Measurements from ENCODE around the gene SYNPO2.
"Not testable (repeated sequence)": the region's sequence is repeated elsewhere in the genome, so short reads cannot be mapped to it uniquely, and the experiment has no call there.

The SYNPO2 gene

DNA sequence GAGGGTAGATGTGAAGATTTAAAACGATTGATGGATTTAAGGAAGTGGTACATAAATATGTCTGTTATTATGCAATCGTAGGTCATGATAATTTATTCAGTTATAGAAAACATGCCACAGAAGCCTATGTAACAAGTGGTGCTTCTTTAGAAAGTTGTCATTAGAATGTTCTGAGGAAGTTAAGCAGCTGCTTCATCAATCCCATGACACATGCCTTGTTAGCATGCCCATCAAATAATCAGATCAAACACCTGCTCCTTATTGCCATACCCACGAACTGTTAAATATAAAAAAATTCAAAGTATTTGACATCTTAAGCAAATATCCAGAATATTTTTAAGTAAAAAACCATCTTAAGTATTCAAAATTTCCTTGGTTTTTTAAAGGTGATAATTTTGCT is 170.6 kb downstream of the SYNPO2 start:
- POLR2A ChIA-PET: no interaction called here
- no peak for DNase-seq (ENCODE audit: low read depth, low spot score)
- CTCF ChIA-PET: no interaction called here
- no peak overlapping the region for H3K4me3 ChIP-seq (ENCODE audit: low read depth, low read length)
- TF ChIP-seq, protein P1, sequence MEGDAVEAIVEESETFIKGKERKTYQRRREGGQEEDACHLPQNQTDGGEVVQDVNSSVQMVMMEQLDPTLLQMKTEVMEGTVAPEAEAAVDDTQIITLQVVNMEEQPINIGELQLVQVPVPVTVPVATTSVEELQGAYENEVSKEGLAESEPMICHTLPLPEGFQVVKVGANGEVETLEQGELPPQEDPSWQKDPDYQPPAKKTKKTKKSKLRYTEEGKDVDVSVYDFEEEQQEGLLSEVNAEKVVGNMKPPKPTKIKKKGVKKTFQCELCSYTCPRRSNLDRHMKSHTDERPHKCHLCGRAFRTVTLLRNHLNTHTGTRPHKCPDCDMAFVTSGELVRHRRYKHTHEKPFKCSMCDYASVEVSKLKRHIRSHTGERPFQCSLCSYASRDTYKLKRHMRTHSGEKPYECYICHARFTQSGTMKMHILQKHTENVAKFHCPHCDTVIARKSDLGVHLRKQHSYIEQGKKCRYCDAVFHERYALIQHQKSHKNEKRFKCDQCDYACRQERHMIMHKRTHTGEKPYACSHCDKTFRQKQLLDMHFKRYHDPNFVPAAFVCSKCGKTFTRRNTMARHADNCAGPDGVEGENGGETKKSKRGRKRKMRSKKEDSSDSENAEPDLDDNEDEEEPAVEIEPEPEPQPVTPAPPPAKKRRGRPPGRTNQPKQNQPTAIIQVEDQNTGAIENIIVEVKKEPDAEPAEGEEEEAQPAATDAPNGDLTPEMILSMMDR (IDR thresholded peaks at IDR 0.05; ENCODE audit: insufficient read depth, low read length, missing control alignments): no peak

DNA sequence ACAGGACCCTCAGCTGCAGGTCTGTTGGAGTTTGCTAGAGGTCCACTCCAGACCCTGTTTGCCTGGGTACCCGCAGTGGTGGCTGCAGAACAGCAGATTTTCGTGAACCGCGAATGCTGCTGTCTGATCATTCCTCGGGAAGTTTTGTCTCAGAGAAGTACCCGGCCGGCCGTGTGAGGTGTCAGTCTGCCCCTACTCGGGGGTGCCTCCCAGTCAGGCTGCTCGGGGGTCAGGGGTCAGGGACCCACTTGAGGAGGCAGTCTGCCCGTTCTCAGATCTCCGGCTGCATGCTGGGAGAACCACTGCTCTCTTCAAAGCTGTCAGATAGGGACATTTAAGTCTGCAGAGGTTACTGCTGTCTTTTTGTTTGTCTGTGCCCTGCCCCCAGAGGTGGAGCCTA is 178.5 kb downstream of the SYNPO2 start:
- CTCF ChIA-PET; POLR2A ChIA-PET; DNase-seq (ENCODE audit: low read depth, low spot score); H3K4me3 ChIP-seq (ENCODE audit: low read depth, low read length): not testable (repeated sequence)

DNA sequence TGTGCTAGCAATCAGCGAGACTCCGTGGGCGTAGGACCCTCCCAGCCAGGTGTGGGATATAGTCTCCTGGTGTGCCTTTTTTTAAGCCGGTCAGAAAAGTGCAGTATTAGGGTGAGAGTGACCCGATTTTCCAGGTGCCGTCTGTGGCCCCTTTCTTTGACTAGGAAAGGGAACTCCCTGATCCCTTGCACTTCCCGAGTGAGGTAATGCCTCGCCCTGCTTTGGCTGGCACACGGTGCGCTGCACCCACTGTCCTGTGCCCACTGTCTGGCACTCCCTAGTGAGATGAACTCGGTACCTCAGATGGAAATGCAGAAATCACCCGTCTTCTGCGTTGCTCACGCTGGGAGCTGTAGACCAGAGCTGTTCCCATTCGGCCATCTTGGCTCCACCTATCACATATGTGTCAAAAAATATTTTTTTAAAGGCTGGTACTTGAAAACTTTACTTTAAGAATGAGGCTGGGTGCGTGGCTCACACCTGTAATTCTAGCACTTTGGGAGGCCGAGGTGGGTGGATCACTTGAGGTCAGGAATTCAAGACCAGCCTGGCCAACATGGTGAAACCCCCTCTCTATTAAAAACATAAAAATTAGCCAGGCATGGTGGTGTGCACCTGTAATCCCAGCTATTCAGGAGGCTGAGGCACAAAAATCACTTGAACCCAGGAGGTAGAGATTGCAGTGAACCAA is 179.2 kb downstream of the SYNPO2 start:
- POLR2A ChIA-PET: not testable (repeated sequence)

DNA sequence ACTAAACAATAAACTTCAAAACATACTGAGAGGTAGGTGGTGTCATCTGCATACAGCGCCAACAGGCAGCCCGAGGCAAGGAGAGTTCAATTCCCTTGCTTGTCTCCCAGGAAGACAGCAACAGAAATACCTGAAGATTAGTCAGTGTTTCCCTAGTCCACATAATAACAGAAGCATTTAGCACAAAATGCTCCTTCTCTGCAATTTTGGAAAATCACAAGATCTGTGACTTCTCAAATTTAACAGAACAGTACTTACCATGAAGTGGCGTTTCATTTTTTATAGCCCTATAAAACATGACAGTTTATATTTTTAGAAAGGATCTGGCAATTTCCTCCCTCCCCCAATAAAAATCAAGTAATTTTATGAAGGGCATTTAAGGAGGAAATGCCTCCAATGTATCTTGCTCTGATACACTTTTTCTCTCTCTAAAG is 179.9 kb downstream of the SYNPO2 start:
- DNase-seq (ENCODE audit: low read depth, low spot score): no peak
- TF ChIP-seq, protein P1 (IDR thresholded peaks at IDR 0.05; ENCODE audit: insufficient read depth, low read length, missing control alignments): no peak
- CTCF ChIA-PET: no interaction called here
- no peak overlapping the region for H3K4me3 ChIP-seq (ENCODE audit: low read depth, low read length)
- POLR2A ChIA-PET: no interaction called here

More for the DNA sequence above, 179.2 kb downstream of the SYNPO2 start:
- CTCF ChIA-PET; DNase-seq (ENCODE audit: low read depth, low spot score); H3K4me3 ChIP-seq (ENCODE audit: low read depth, low read length): not testable (repeated sequence)

DNA sequence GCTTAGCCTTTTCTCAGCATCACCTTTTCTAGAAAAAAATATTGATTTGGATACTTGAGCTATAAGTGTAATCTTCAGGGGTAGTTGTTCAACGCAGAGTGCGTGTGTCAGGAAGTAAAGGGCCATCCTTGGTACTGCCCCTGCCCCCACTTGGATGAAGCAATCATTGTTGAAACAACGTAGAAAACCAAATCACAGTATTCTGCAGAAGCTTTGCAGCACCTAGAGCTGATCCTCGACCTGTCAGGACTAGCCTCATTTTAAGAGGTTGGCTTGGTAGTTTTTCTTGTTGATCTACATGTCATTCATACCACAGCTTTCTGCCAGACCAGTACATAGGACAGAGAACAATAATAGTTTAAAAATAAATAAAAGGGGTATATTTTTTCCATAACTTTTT is 181.6 kb downstream of the SYNPO2 start:
- DNase-seq (ENCODE audit: low read depth, low spot score): no peak
- CTCF ChIA-PET: interaction anchor here (0.6 to 1.2 kb wide), 2 partner anchors 13 to 1040 kb away, joined by 3 read pairs; no protein-coding TSS in a partner anchor
- POLR2A ChIA-PET: no interaction called here
- TF ChIP-seq, protein P1 (IDR thresholded peaks at IDR 0.05; ENCODE audit: insufficient read depth, low read length, missing control alignments): no peak
- no peak overlapping the region for H3K4me3 ChIP-seq (ENCODE audit: low read depth, low read length)

DNA sequence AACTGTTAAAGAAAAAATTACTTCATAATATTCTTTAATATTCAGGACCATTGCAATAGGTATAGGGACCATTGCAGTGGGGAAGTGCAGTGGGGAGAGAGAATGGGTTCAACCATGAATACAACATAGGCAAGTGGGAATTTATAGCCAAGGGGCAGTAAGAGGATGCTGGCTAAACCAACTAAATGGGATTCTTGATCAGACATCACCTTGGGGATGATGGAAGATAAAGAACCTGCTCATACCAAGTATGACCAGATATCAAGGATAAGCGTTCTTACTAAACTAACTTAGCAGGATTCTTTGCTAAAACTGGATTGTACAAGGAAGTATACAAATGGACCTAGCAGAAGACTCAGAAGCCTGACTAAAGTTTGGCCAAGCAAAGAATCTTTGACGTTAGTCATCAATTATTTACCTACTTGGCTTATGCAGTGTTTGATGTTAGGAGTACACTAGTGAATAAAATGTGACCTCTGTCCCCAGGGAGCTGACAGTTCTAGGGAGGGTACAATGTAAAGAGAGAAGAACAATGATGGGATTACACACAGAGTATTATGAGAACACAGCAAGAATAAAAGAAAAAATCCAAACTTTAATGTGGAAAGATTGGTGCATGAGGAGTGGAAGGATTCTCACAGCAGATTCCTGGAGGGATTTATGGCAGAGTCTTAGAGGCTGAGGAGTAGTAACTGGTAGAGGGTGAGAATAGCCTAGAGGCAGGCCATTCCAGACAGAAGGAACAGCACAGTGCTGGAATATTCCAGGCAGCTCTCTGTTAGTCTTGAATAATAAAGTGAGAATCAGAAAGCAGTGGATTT is 192.3 kb downstream of the SYNPO2 start:
- POLR2A ChIA-PET: no interaction called here
- TF ChIP-seq, protein P1 (IDR thresholded peaks at IDR 0.05; ENCODE audit: insufficient read depth, low read length, missing control alignments): no peak
- H3K4me3 ChIP-seq (ENCODE audit: low read depth, low read length): no peak overlapping the region
- CTCF ChIA-PET: interaction anchor here (0.8 to 1.4 kb wide), 2 partner anchors 27 to 40 kb away, joined by 3 read pairs; no protein-coding TSS in a partner anchor
- DNase-seq (ENCODE audit: low read depth, low spot score): no peak

DNA sequence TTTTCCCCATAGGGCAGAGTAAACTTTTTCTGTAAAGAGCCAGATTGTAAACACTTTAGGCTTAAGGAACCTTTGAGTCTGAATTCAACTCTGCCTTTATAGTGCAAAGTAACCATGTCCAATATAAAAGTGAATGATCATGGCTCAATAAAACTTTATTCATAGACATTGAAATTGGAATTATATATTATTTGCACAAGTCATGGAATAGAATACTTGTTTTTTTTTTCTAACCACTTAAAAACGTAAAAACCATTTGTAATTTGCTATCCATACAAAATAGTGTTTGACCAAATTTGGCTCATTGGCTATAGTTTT is 192.8 kb downstream of the SYNPO2 start:
- ChIA-PET CTCF (no interaction called here), POLR2A (no interaction called here)
- no peak overlapping the region for H3K4me3 ChIP-seq (ENCODE audit: low read depth, low read length)
- TF ChIP-seq, protein P1 (IDR thresholded peaks at IDR 0.05; ENCODE audit: insufficient read depth, low read length, missing control alignments): no peak
- DNase-seq (ENCODE audit: low read depth, low spot score): no peak
